Gastrocnemius medialis (tissue), 4 donors: ENCODE data around the gene THBS3. TPM values are rescaled to one million over a fixed set of nuclear protein-coding genes. Genes with fewer than 3 reads are reported as not detected.
A peak's percentile ranks its signal among the peaks of the same experiment; 100 is the strongest.

Experiments
- ATAC-seq, 2 donors: fragments of 150-250 bp; one replicate each; pipeline ENCODE4 v1.9.1; 2016
- DNase-seq, 2 donors: peaks; one replicate each; pipeline ENCODE4 v3.0.0-alpha.2; 2019
- H3K27ac ChIP-seq, 4 donors: fragments of 200-600 bp; sonication (generic); 1 replicate in 1 of 4; 2 replicates in 3 of 4; pipeline ENCODE4 v1.5.1; 2016 to 2018; ENCODE audit warnings: mild to moderate bottlenecking in 2 of 4, moderate library complexity in 1 of 4
- H3K27me3 ChIP-seq, 3 donors: fragments of 200-600 bp; sonication (generic) in 2 of 3; 1 replicate in 1 of 3; 2 replicates in 2 of 3; pipeline versions ENCODE4 v1.5.1 to v1.6.0; 2016 to 2019; ENCODE audit warnings: mild to moderate bottlenecking in 1 of 3, moderate library complexity in 1 of 3
- H3K36me3 ChIP-seq, 2 donors: fragments of 200-600 bp; sonication (generic) in 1 of 2; one replicate each; pipeline ENCODE4 v1.5.1; 2017 to 2018
- H3K4me1 ChIP-seq, 2 donors: fragments of 200-600 bp; sonication (generic) in 1 of 2; one replicate each; pipeline ENCODE4 v1.5.1; 2016 to 2017; ENCODE audit warnings: mild to moderate bottlenecking in 2 of 2
- H3K4me3 ChIP-seq, 4 donors: fragments of 200-600 bp; sonication (generic) in 3 of 4; 1 replicate in 1 of 4; 2 replicates in 3 of 4; pipeline ENCODE4 v1.5.1; 2016 to 2019; ENCODE audit warnings: mild to moderate bottlenecking in 2 of 4
- H3K9me3 ChIP-seq, 3 donors: fragments of 200-600 bp; sonication (generic) in 2 of 3; 1 replicate in 1 of 3; 2 replicates in 2 of 3; pipeline ENCODE4 v1.5.1; 2016 to 2019
- POLR2A ChIP-seq, 2 donors: fragments of 450-650 bp; IDR thresholded peaks; one replicate each; pipeline ENCODE4 v1.6.1; 2017; ENCODE audit warnings: antibody characterized with exemption in 2 of 2, mild to moderate bottlenecking in 2 of 2, moderate library complexity in 2 of 2
- in situ Hi-C, 4 donors: fragments of 200-750 bp; cut with MboI; loops; one replicate each; pipeline versions ENCODE4 v1.15.0 to v1.8.0; 2017; ENCODE audit warnings: low sequenced_read_pairs in 4 of 4
- intact Hi-C: fragments of 100-400 bp; cut with DNase I; formaldehyde crosslinking; loops from one replicate; pipeline ENCODE4 v1.15.1; 2023; ENCODE audit warnings: low total_unique reads
- total RNA-seq, 4 donors: library from RNA; depleted of rRNA; stranded (reverse); fragments of >200 nt; gene quantifications; one replicate each; pipeline versions ENCODE4 v1.1.0 to v1.2.3, GENCODE V29; 2016
- TF ChIP-seq, protein P1 (sequence below), 5 experiments: fragments of 450-650 bp in 3 of 5; fragments of 200-600 bp in 2 of 5; sonication (generic) in 2 of 5; IDR thresholded peaks in 4 of 5; conservative IDR thresholded peaks in 1 of 5; 1 replicate in 4 of 5; 2 replicates in 1 of 5; pipeline ENCODE4 v1.5.1; 2016 to 2019; ENCODE audit warnings: antibody characterized with exemption in 5 of 5, mild to moderate bottlenecking in 3 of 5, moderate library complexity in 3 of 5

Gene THBS3
- total RNA-seq, 4 donors from 2014 or later = 1.5 to 4.6 (median 3.3) TPM

GRCh38 chr1:155254714-155255242 is 47.1 kb upstream of the THBS3 start:
- Histone ChIP-seq H3K4me1 (peaks cover 17 to 30% of the 10 kb centered on the region in 2 donors), H3K4me3 (peak overlapping the region; percentile 78 to 92 (median 90)), H3K27ac (peak overlapping the region; percentile 91 to 95 (median 92)), H3K27me3 (no peaks in the 10 kb centered on the region), H3K9me3 (no peaks in the 10 kb centered on the region), H3K36me3 (peaks cover 0 to 21% of the 10 kb centered on the region in 2 donors)
- ATAC-seq = peak; percentile 15 to 23
- no peak for TF ChIP-seq POLR2A (IDR thresholded peaks at IDR 0.05)
- TF ChIP-seq, protein P1, sequence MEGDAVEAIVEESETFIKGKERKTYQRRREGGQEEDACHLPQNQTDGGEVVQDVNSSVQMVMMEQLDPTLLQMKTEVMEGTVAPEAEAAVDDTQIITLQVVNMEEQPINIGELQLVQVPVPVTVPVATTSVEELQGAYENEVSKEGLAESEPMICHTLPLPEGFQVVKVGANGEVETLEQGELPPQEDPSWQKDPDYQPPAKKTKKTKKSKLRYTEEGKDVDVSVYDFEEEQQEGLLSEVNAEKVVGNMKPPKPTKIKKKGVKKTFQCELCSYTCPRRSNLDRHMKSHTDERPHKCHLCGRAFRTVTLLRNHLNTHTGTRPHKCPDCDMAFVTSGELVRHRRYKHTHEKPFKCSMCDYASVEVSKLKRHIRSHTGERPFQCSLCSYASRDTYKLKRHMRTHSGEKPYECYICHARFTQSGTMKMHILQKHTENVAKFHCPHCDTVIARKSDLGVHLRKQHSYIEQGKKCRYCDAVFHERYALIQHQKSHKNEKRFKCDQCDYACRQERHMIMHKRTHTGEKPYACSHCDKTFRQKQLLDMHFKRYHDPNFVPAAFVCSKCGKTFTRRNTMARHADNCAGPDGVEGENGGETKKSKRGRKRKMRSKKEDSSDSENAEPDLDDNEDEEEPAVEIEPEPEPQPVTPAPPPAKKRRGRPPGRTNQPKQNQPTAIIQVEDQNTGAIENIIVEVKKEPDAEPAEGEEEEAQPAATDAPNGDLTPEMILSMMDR (IDR thresholded peaks at IDR 0.05 in 4 of 5, conservative IDR thresholded peaks at IDR 0.05 in 1 of 5) = no peak
- intact Hi-C loops = loop anchor here (2.0 kb wide), 1 partner anchor 54 kb away; the partner anchor contains the start of gene FDPS
- in situ Hi-C loops = loop anchor here in 1 of 4 donors (10.0 kb wide), 1 partner anchor 60 kb away; no protein-coding TSS in a partner anchor
- DNase-seq = peak in 1 of 2 donors; percentile 23

- TF ChIP-seq, protein P1 (IDR thresholded peaks at IDR 0.05 in 4 of 5, conservative IDR thresholded peaks at IDR 0.05 in 1 of 5) = no peak
- no peak for TF ChIP-seq POLR2A (IDR thresholded peaks at IDR 0.05)
- Histone ChIP-seq H3K27ac (peak overlapping the region; percentile 91 to 95 (median 92)), H3K4me3 (peak overlapping the region; percentile 78 to 92 (median 90)), H3K36me3 (peaks cover 0 to 17% of the 10 kb centered on the region in 2 donors), H3K9me3 (no peaks in the 10 kb centered on the region), H3K4me1 (peaks cover 17 to 30% of the 10 kb centered on the region in 2 donors), H3K27me3 (no peaks in the 10 kb centered on the region)
- in situ Hi-C loops = loop anchor here in 1 of 4 donors (10.0 kb wide), 1 partner anchor 61 kb away; no protein-coding TSS in a partner anchor
- ATAC-seq (peak in 1 of 2 donors; percentile 1), DNase-seq (no peak)
- intact Hi-C loops = loop anchor here (2.0 kb wide), 1 partner anchor 55 kb away; the partner anchor contains the start of gene FDPS
These were observed 46.6 kb upstream of the THBS3 start for GRCh38 chr1:155254228-155254713.

DNA sequence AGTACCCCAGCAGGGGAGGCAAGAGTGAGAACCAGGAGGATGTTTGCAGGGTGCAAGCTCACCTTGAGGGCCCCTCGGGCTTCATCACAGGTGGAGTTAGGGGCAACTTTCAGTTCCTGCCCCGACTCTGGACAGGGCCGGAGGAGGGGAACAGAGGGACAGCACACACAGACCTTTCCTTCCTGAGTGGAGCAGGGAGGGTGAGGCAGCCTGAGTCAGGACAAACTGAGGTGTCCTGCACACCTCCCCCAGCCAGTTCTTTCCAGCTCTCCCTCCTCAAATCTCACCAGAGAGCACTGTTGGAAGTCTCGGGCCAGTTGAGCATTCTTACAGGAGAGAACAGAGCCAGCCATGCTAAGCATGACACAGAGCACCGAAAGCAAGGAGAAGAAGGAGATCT is 46.1 kb upstream of the THBS3 start:
- no peak for ATAC-seq
- H3K4me1 ChIP-seq = peaks cover 17 to 30% of the 10 kb centered on the region in 2 donors
- no peak for DNase-seq
- H3K27ac ChIP-seq = peak overlapping the region in 2 of 4 donors; percentile 92 to 95
- TF ChIP-seq POLR2A (IDR thresholded peaks at IDR 0.05) = no peak
- TF ChIP-seq, protein P1 (IDR thresholded peaks at IDR 0.05 in 4 of 5, conservative IDR thresholded peaks at IDR 0.05 in 1 of 5) = no peak
- H3K9me3 ChIP-seq = no peaks in the 10 kb centered on the region
- H3K36me3 ChIP-seq = peaks cover 0 to 20% of the 10 kb centered on the region in 2 donors
- intact Hi-C loops (loop anchor here (2.0 kb wide), 1 partner anchor 55 kb away; the partner anchor contains the start of gene FDPS), in situ Hi-C loops (loop anchor here in 1 of 4 donors (10.0 kb wide), 1 partner anchor 61 kb away; no protein-coding TSS in a partner anchor)
- peak overlapping the region in 1 of 4 donors; percentile 92 for H3K4me3 ChIP-seq
- no peaks in the 10 kb centered on the region for H3K27me3 ChIP-seq

- peaks cover 0 to 20% of the 10 kb centered on the region in 2 donors for H3K36me3 ChIP-seq
- H3K27ac ChIP-seq = no peak overlapping the region
- peaks cover 17 to 30% of the 10 kb centered on the region in 2 donors for H3K4me1 ChIP-seq
- no peak for TF ChIP-seq POLR2A (IDR thresholded peaks at IDR 0.05)
- TF ChIP-seq, protein P1 (IDR thresholded peaks at IDR 0.05 in 4 of 5, conservative IDR thresholded peaks at IDR 0.05 in 1 of 5) = no peak
- ATAC-seq (no peak), DNase-seq (no peak)
- intact Hi-C loops (no loop called here), in situ Hi-C loops (loop anchor here in 1 of 4 donors (10.0 kb wide), 1 partner anchor 62 kb away; no protein-coding TSS in a partner anchor)
- no peaks in the 10 kb centered on the region for H3K27me3 ChIP-seq
- no peaks in the 10 kb centered on the region for H3K9me3 ChIP-seq
- H3K4me3 ChIP-seq = no peak overlapping the region
These were observed 45.5 kb upstream of the THBS3 start for GRCh38 chr1:155253208-155253607.
